MM.1S (cell line): Measurements from ENCODE around the gene DAPP1.
A peak's percentile ranks its signal among the peaks of the same experiment; 100 is the strongest.

ENCODE experiments used
- DNase-seq: peaks from one replicate; pipeline ENCODE4 v3.0.0-alpha.2; 2015
- H2AFZ ChIP-seq: fragments of 300-600 bp; sonication (generic); 2 replicates; pipeline ENCODE4 v1.6.0; 2016; ENCODE audit warnings: antibody characterized with exemption, low read length
- H3F3A ChIP-seq: fragments of 300-600 bp; sonication (generic); 2 replicates; pipeline ENCODE4 v1.6.1; 2016; ENCODE audit warnings: mild to moderate bottlenecking, antibody characterized with exemption, low read length, moderate library complexity, mixed read lengths; ENCODE audit not compliant: insufficient read depth
- H3K27ac ChIP-seq: fragments of 300-600 bp; sonication (generic); 2 replicates; pipeline ENCODE4 v1.5.1; 2016; ENCODE audit warnings: mild to moderate bottlenecking, low read length
- H3K27me3 ChIP-seq: fragments of 300-600 bp; sonication (generic); replicated peaks from 2 replicates; pipeline ENCODE4 v1.6.0; 2016; ENCODE audit warnings: low read length; ENCODE audit not compliant: insufficient read depth
- H3K36me3 ChIP-seq: fragments of 300-600 bp; sonication (generic); replicated peaks from 2 replicates; pipeline ENCODE4 v1.6.1; 2016; ENCODE audit warnings: mild to moderate bottlenecking, low read length, mixed read lengths; ENCODE audit not compliant: insufficient read depth
- H3K4me1 ChIP-seq: fragments of 300-600 bp; sonication (generic); 2 replicates; pipeline ENCODE4 v1.6.1; 2016; ENCODE audit warnings: low read length, mixed read lengths
- H3K4me2 ChIP-seq: fragments of 300-600 bp; sonication (generic); 2 replicates; pipeline ENCODE4 v1.6.0; 2016; ENCODE audit warnings: low read depth, low read length
- H3K4me3 ChIP-seq: fragments of 300-600 bp; sonication (generic); 2 replicates; pipeline ENCODE4 v1.5.1; 2016; ENCODE audit warnings: low read length, mixed read lengths
- H3K79me2 ChIP-seq: fragments of 300-600 bp; sonication (generic); 2 replicates; pipeline ENCODE4 v1.6.1; 2016; ENCODE audit warnings: mixed run types, low read length, mixed read lengths
- H3K9ac ChIP-seq: fragments of 300-600 bp; sonication (generic); 2 replicates; pipeline ENCODE4 v1.6.1; 2016; ENCODE audit warnings: low read length, mixed read lengths
- H3K9me2 ChIP-seq: fragments of 300-600 bp; sonication (generic); replicated peaks from 2 replicates; pipeline ENCODE4 v1.6.1; 2016; ENCODE audit warnings: mild to moderate bottlenecking, low read length, mixed read lengths; ENCODE audit not compliant: insufficient read depth
- H3K9me3 ChIP-seq: fragments of 300-600 bp; sonication (generic); replicated peaks from 2 replicates; pipeline ENCODE4 v1.6.1; 2016; ENCODE audit warnings: mild to moderate bottlenecking, low read length, mixed read lengths; ENCODE audit not compliant: insufficient read depth
- H4K20me1 ChIP-seq: fragments of 300-600 bp; sonication (generic); 2 replicates; pipeline ENCODE4 v1.6.1; 2016; ENCODE audit warnings: mild to moderate bottlenecking, low read length, moderate library complexity, mixed read lengths; ENCODE audit not compliant: insufficient read depth
- CTCF ChIP-seq: fragments of 300-600 bp; sonication (generic); IDR thresholded peaks from 2 replicates; pipeline ENCODE4 v1.5.1; 2016; ENCODE audit warnings: antibody characterized with exemption, low read length, mixed read lengths
- EZH2 ChIP-seq: fragments of 300-600 bp; sonication (generic); optimal IDR thresholded peaks from 2 replicates; pipeline ENCODE3; 2017; ENCODE audit warnings: low read depth, mild to moderate bottlenecking, antibody characterized with exemption, low read length, mixed read lengths
- EZH2phosphoT487 ChIP-seq: fragments of 300-600 bp; sonication (generic); IDR thresholded peaks from 2 replicates; pipeline ENCODE4 v1.6.1; 2018; ENCODE audit warnings: antibody characterized with exemption, low read length

DAPP1 gene

GRCh38 chr4:99841129-99841528, 24.5 kb downstream of the DAPP1 start:
- TF ChIP-seq EZH2phosphoT487, result no peak
- no peak for TF ChIP-seq EZH2
- TF ChIP-seq CTCF, result no peak
- H3K9me2 ChIP-seq, result no peaks in the 10 kb centered on the region
- no peak overlapping the region for H3K27ac ChIP-seq
- no peak overlapping the region for H3K4me2 ChIP-seq
- H4K20me1 ChIP-seq, result no peaks in the 10 kb centered on the region
- H3K9ac ChIP-seq, result no peak overlapping the region
- H3K9me3 ChIP-seq, result no peaks in the 10 kb centered on the region
- H3K27me3 ChIP-seq, result no peaks in the 10 kb centered on the region
- no peak overlapping the region for H2AFZ ChIP-seq
- H3K4me3 ChIP-seq, result no peak overlapping the region
- H3F3A ChIP-seq, result peaks cover 17% of the 10 kb centered on the region
- no peak for DNase-seq
- H3K36me3 ChIP-seq, result no peaks in the 10 kb centered on the region; the same call in 1 of the 2 replicates
- peaks cover 50% of the 10 kb centered on the region for H3K79me2 ChIP-seq
- peaks cover 27% of the 10 kb centered on the region for H3K4me1 ChIP-seq

- no peaks in the 10 kb centered on the region for H4K20me1 ChIP-seq
These were observed 26.8 kb downstream of the DAPP1 start for GRCh38 chr4:99843413-99843812.

DNA sequence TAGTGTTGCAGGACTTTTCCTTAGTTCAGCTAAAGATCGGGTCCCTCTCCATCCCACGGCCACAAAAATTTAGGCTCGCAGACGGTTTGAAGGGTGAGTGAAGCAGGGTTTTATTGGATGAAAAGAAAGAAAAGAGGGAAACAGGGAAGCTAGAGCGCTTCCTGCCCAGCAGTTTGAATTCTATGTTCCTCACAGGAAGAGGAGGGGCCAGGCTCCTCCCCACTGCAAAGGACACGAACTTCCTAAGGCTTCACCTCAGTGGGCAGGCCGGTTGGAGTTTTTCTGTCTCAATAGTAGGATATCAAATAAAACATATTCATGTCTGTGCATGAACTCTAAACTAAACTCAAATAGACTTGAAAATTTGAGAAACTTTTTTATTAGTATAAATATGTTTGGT, 27.4 kb downstream of the DAPP1 start:
- H2AFZ ChIP-seq, result no peak overlapping the region
- peaks cover 30% of the 10 kb centered on the region for H3F3A ChIP-seq
- no peak overlapping the region for H3K4me3 ChIP-seq
- peaks cover 51% of the 10 kb centered on the region for H3K4me1 ChIP-seq
- DNase-seq, result no peak
- TF ChIP-seq EZH2phosphoT487 (no peak), CTCF (no peak), EZH2 (no peak)
- H4K20me1 ChIP-seq, result no peaks in the 10 kb centered on the region
- no peaks in the 10 kb centered on the region for H3K36me3 ChIP-seq
- no peak overlapping the region for H3K27ac ChIP-seq
- H3K4me2 ChIP-seq, result no peak overlapping the region
- peaks cover 33% of the 10 kb centered on the region; the same call in 1 of the 2 replicates for H3K79me2 ChIP-seq
- H3K9me3 ChIP-seq, result no peaks in the 10 kb centered on the region
- no peaks in the 10 kb centered on the region for H3K9me2 ChIP-seq
- no peaks in the 10 kb centered on the region for H3K27me3 ChIP-seq
- H3K9ac ChIP-seq, result no peak overlapping the region

More at GRCh38 chr4:99843413-99843812, 26.8 kb downstream of the DAPP1 start:
- no peak overlapping the region for H3K9ac ChIP-seq
- H3K79me2 ChIP-seq, result peaks cover 33% of the 10 kb centered on the region
- peaks cover 45% of the 10 kb centered on the region for H3K4me1 ChIP-seq
- H3K4me2 ChIP-seq, result no peak overlapping the region
- no peak for DNase-seq
- H3K9me3 ChIP-seq, result no peaks in the 10 kb centered on the region
- no peak for TF ChIP-seq EZH2phosphoT487
- no peaks in the 10 kb centered on the region for H3K9me2 ChIP-seq
- H3K36me3 ChIP-seq, result no peaks in the 10 kb centered on the region
- peaks cover 30% of the 10 kb centered on the region for H3F3A ChIP-seq
- H3K27ac ChIP-seq, result no peak overlapping the region
- no peaks in the 10 kb centered on the region for H3K27me3 ChIP-seq
- H3K4me3 ChIP-seq, result no peak overlapping the region
- H2AFZ ChIP-seq, result no peak overlapping the region

GRCh38 chr4:99845179-99845578, 28.6 kb downstream of the DAPP1 start:
- peak overlapping the region; percentile 94 for H3K27ac ChIP-seq
- H3K4me3 ChIP-seq, result no peak overlapping the region
- no peaks in the 10 kb centered on the region for H3K9me2 ChIP-seq
- H3K36me3 ChIP-seq, result no peaks in the 10 kb centered on the region
- H3K27me3 ChIP-seq, result no peaks in the 10 kb centered on the region
- peak overlapping the region; percentile 36 for H3K4me2 ChIP-seq
- no peaks in the 10 kb centered on the region for H4K20me1 ChIP-seq
- H2AFZ ChIP-seq, result no peak overlapping the region
- peaks cover 30% of the 10 kb centered on the region for H3F3A ChIP-seq
- DNase-seq, result no peak
- peaks cover 34% of the 10 kb centered on the region; the same call in 1 of the 2 replicates for H3K79me2 ChIP-seq
- peaks cover 53% of the 10 kb centered on the region for H3K4me1 ChIP-seq
- no peaks in the 10 kb centered on the region for H3K9me3 ChIP-seq
- peak overlapping the region; percentile 37 for H3K9ac ChIP-seq
- TF ChIP-seq EZH2, result no peak
- no peak for TF ChIP-seq EZH2phosphoT487
